Heart left ventricle (tissue), 13 donors: Measurements from ENCODE around the gene FAM227B.

ENCODE experiments used
- POLR2A ChIP-seq, 2 donors: fragments of 450-650 bp; IDR thresholded peaks; one replicate each; pipeline ENCODE4 v1.6.1; 2017; ENCODE audit warnings: antibody characterized with exemption in 2 of 2, mild to moderate bottlenecking in 2 of 2, moderate library complexity in 2 of 2
- TF ChIP-seq, protein P1 (sequence below), 12 donors: fragments of 200-600 bp; sonication (generic) in 4 of 12; IDR thresholded peaks; one replicate each; pipeline versions ENCODE4 v1.5.0 to v1.8.0; 2018 to 2022; ENCODE audit warnings: antibody characterized with exemption in 12 of 12, mild to moderate bottlenecking in 5 of 12
- donor health status: ischemic (EF 13 %, LVEDD 7.1; RV severe dilation, severe dysfunction).
- donor health status: DM: no; HTN: yes; CAD: no.
- donor health status: DM: no; HTN: no; CAD: no.
- donor health status: ischemic (EF 25% LVEDD 6.9; RV normal size, moderate dysfunction).
- donor health status: ischemic (EF 25% LVEDD 5.7; RV mildly dilated, moderate dysfunction).
- donor health status: ischemic (EF 35%, LVEDD 5.7; RV mildly dilated, moderate dysfunction).
- donor health status: nonischemic (EF 11% LVEDD 7.7; RV severe dilation, severe dysfunction).
- donor health status: DM: yes; HTN: yes; CAD: no.
- donor health status: PGD.
- donor health status: ischemic (EF 29% LVEDD 5.4; RV normal size, mild dysfunction).
- donor health status: nonischemic (EF 23%, LVEDD 6.1; RV moderate dilation, normal function).

DNA sequence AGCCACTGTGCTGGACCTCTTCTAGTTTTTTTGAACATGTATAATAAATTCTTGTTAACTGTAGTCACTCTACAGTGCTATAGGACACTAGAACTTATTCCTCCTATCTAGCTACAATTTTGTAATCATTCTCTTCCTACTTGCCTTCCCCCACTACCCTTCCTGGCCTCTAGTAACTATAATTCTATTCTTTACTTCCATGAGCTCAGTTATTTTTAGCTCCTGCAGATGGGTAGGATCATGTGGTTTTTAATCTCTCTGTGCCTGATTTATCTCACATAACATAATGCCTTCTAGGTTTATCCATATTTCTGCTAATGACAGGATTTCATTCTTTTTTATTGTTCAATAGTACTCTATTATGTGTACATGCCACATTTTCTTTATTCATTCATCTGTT, 310.7 kb downstream of the FAM227B start:
- TF ChIP-seq, protein P1, sequence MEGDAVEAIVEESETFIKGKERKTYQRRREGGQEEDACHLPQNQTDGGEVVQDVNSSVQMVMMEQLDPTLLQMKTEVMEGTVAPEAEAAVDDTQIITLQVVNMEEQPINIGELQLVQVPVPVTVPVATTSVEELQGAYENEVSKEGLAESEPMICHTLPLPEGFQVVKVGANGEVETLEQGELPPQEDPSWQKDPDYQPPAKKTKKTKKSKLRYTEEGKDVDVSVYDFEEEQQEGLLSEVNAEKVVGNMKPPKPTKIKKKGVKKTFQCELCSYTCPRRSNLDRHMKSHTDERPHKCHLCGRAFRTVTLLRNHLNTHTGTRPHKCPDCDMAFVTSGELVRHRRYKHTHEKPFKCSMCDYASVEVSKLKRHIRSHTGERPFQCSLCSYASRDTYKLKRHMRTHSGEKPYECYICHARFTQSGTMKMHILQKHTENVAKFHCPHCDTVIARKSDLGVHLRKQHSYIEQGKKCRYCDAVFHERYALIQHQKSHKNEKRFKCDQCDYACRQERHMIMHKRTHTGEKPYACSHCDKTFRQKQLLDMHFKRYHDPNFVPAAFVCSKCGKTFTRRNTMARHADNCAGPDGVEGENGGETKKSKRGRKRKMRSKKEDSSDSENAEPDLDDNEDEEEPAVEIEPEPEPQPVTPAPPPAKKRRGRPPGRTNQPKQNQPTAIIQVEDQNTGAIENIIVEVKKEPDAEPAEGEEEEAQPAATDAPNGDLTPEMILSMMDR (IDR thresholded peaks at IDR 0.05) = no peak
- no peak for TF ChIP-seq POLR2A (IDR thresholded peaks at IDR 0.05)
